T-helper 1 cell treated with Interleukin-12 subunit alpha and Interleukin-12 subunit beta and Interleukin-4 antibody, amounts not matched to agents 30 μg/mL and 1 μg/mL, for 36 hours (primary cell): ENCODE data around the gene CMTM7.

Experiments used
- H3K27ac Mint-ChIP-seq: one replicate; pipeline ENCODE4 v1.8.0; 2021; ENCODE audit warnings: mild to moderate bottlenecking, mixed read lengths
- H3K27me3 Mint-ChIP-seq: one replicate; pipeline ENCODE4 v1.8.0; 2021; ENCODE audit warnings: low read depth, mixed read lengths
- H3K36me3 Mint-ChIP-seq: one replicate; pipeline ENCODE4 v1.8.0; 2021; ENCODE audit warnings: low read depth, mixed read lengths
- H3K4me1 Mint-ChIP-seq: one replicate; pipeline ENCODE4 v1.8.0; 2021; ENCODE audit warnings: low read depth, mixed read lengths
- H3K4me3 Mint-ChIP-seq: one replicate; pipeline ENCODE4 v1.8.0; 2021; ENCODE audit warnings: mild to moderate bottlenecking, moderate library complexity, mixed read lengths
- H3K9me3 Mint-ChIP-seq: one replicate; pipeline ENCODE4 v1.8.0; 2021; ENCODE audit warnings: mixed read lengths

CMTM7 gene

GRCh38 chr3:32398531-32398930 is 6.9 kb downstream of the CMTM7 start:
- Mint-ChIP-seq H3K4me1 (peaks cover 66% of the 10 kb centered on the region), H3K9me3 (no peaks in the 10 kb centered on the region), H3K27me3 (no peaks in the 10 kb centered on the region), H3K4me3 (no peak overlapping the region), H3K27ac (peak overlapping the region; percentile 69), H3K36me3 (peaks cover 22% of the 10 kb centered on the region)

- no peaks in the 10 kb centered on the region for H3K27me3 Mint-ChIP-seq
- peak overlapping the region; percentile 69 for H3K27ac Mint-ChIP-seq
- H3K9me3 Mint-ChIP-seq = no peaks in the 10 kb centered on the region
- H3K4me3 Mint-ChIP-seq = no peak overlapping the region
- H3K36me3 Mint-ChIP-seq = peaks cover 23% of the 10 kb centered on the region
- peaks cover 65% of the 10 kb centered on the region for H3K4me1 Mint-ChIP-seq
These were observed 7.5 kb downstream of the CMTM7 start for GRCh38 chr3:32399030-32399620.

DNA sequence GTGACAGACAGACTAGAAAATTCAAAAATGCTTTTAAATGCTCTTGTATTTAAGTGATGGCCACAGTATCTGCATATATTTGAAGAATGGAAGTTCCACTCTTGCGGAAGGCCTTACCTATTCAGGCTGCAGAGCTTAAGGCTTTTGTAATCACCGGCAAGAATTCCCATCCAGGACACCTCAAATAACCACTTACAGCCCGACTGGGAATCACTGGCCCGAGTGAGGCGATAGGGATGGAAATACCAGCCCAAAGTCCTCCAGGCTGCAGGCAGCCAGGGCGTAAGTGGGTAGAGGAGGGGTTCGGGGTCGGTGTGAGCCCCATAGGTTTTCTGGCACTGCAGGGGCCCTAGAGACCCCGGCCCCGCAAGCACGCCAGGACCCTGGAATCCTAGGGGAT is 9.5 kb downstream of the CMTM7 start:
- H3K27me3 Mint-ChIP-seq = no peaks in the 10 kb centered on the region
- peak overlapping the region; percentile 79 for H3K27ac Mint-ChIP-seq
- peaks cover 54% of the 10 kb centered on the region for H3K4me1 Mint-ChIP-seq
- no peaks in the 10 kb centered on the region for H3K9me3 Mint-ChIP-seq
- peak overlapping the region; percentile 93 for H3K4me3 Mint-ChIP-seq
- H3K36me3 Mint-ChIP-seq = peaks cover 26% of the 10 kb centered on the region

- Mint-ChIP-seq H3K4me1 (peaks cover 56% of the 10 kb centered on the region), H3K9me3 (no peaks in the 10 kb centered on the region), H3K4me3 (peak overlapping the region; percentile 93), H3K27me3 (no peaks in the 10 kb centered on the region), H3K27ac (peak overlapping the region; percentile 96), H3K36me3 (peaks cover 26% of the 10 kb centered on the region)
These were observed 10.0 kb downstream of the CMTM7 start for GRCh38 chr3:32401556-32402081.

DNA sequence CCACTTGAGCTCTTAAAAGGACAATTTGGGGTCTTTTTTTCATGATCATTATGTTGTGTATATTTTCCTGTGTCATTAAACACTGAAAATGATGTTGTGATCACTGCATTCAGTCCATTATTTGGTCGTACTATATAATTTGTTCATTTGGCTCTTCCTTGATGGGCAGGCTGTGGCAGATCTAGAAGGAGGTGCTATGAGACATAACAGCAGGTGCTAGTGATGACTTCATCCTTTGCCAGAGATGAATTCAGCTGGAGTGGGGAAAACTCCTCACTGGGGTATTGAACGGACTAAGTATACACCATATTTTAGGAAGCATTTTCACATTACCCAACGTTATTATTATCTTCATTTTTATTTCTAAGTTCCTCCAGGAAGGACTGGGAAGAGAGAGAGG is 12.0 kb downstream of the CMTM7 start:
- no peaks in the 10 kb centered on the region for H3K9me3 Mint-ChIP-seq
- peak overlapping the region; percentile 34 for H3K27ac Mint-ChIP-seq
- peaks cover 30% of the 10 kb centered on the region for H3K36me3 Mint-ChIP-seq
- H3K4me1 Mint-ChIP-seq = peaks cover 53% of the 10 kb centered on the region
- no peak overlapping the region for H3K4me3 Mint-ChIP-seq
- no peaks in the 10 kb centered on the region for H3K27me3 Mint-ChIP-seq

GRCh38 chr3:32404714-32405113 is 13.1 kb downstream of the CMTM7 start:
- Mint-ChIP-seq H3K4me3 (no peak overlapping the region), H3K27me3 (no peaks in the 10 kb centered on the region), H3K36me3 (peaks cover 32% of the 10 kb centered on the region), H3K9me3 (no peaks in the 10 kb centered on the region), H3K4me1 (peaks cover 48% of the 10 kb centered on the region), H3K27ac (no peak overlapping the region)

- Mint-ChIP-seq H3K36me3 (peaks cover 34% of the 10 kb centered on the region), H3K4me3 (no peak overlapping the region), H3K9me3 (no peaks in the 10 kb centered on the region), H3K27ac (no peak overlapping the region), H3K27me3 (no peaks in the 10 kb centered on the region), H3K4me1 (peaks cover 53% of the 10 kb centered on the region)
These were observed 13.5 kb downstream of the CMTM7 start for GRCh38 chr3:32405155-32405554.

- Mint-ChIP-seq H3K9me3 (no peaks in the 10 kb centered on the region), H3K27me3 (no peaks in the 10 kb centered on the region), H3K27ac (no peak overlapping the region), H3K4me3 (no peak overlapping the region), H3K36me3 (peaks cover 36% of the 10 kb centered on the region), H3K4me1 (peaks cover 54% of the 10 kb centered on the region)
These were observed 14.2 kb downstream of the CMTM7 start for GRCh38 chr3:32405711-32406323.

- Mint-ChIP-seq H3K27ac (peak overlapping the region; percentile 8), H3K4me1 (peaks cover 54% of the 10 kb centered on the region), H3K9me3 (no peaks in the 10 kb centered on the region), H3K36me3 (peaks cover 40% of the 10 kb centered on the region), H3K4me3 (no peak overlapping the region), H3K27me3 (no peaks in the 10 kb centered on the region)
These were observed 15.1 kb downstream of the CMTM7 start for GRCh38 chr3:32406486-32407408.

GRCh38 chr3:32410367-32411246 is 19.0 kb downstream of the CMTM7 start:
- Mint-ChIP-seq H3K4me1 (peaks cover 52% of the 10 kb centered on the region), H3K9me3 (no peaks in the 10 kb centered on the region), H3K4me3 (no peak overlapping the region), H3K27me3 (no peaks in the 10 kb centered on the region), H3K27ac (peak overlapping the region; percentile 67), H3K36me3 (peaks cover 31% of the 10 kb centered on the region)

GRCh38 chr3:32411442-32411841 is 19.8 kb downstream of the CMTM7 start:
- Mint-ChIP-seq H3K4me1 (peaks cover 56% of the 10 kb centered on the region), H3K27me3 (no peaks in the 10 kb centered on the region), H3K9me3 (no peaks in the 10 kb centered on the region), H3K36me3 (peaks cover 29% of the 10 kb centered on the region), H3K4me3 (no peak overlapping the region), H3K27ac (no peak overlapping the region)

DNA sequence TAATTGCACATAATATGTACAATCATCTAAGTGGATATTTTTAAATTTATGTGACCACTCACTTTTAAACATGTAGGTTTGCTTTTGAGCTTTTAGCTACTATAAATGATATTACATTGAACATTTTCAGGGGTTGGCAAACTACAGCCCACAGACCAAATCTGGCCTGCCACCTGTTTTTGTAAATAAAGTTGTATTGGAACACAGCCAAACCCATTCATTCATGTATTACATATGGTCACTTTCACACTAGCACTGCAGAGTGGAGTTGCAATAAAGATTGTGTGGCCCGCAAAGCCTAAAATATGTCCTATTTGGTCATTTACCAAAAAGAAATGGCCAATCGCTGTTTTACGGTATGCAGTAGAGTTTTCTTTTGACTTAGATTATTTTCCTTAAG is 21.2 kb downstream of the CMTM7 start:
- Mint-ChIP-seq H3K4me3 (no peak overlapping the region), H3K9me3 (no peaks in the 10 kb centered on the region), H3K4me1 (peaks cover 53% of the 10 kb centered on the region), H3K27me3 (no peaks in the 10 kb centered on the region), H3K36me3 (peaks cover 27% of the 10 kb centered on the region), H3K27ac (no peak overlapping the region)

GRCh38 chr3:32413845-32414521 is 22.3 kb downstream of the CMTM7 start:
- peaks cover 32% of the 10 kb centered on the region for H3K36me3 Mint-ChIP-seq

More at GRCh38 chr3:32413845-32414521, 22.3 kb downstream of the CMTM7 start:
- Mint-ChIP-seq H3K4me1 (peaks cover 56% of the 10 kb centered on the region), H3K4me3 (peak overlapping the region; percentile 27), H3K9me3 (no peaks in the 10 kb centered on the region), H3K27me3 (no peaks in the 10 kb centered on the region), H3K27ac (peak overlapping the region; percentile 90)
